T1000 (cell line): ENCODE measurements around the gene STRIP2.

ENCODE experiments used
- DNase-seq: peaks from one replicate; lab custom pipeline; 2025; ENCODE audit warnings: mixed read lengths; lab: John Stamatoyannopoulos, UW

The STRIP2 gene

GRCh38 chr7:129495987-129496386 lies 61.8 kb downstream of the STRIP2 start:
- no peak for DNase-seq

- DNase-seq, result no peak
Observed at GRCh38 chr7:129496653-129497052, 62.4 kb downstream of the STRIP2 start.

GRCh38 chr7:129497156-129497555 lies 62.9 kb downstream of the STRIP2 start:
- no peak for DNase-seq

- DNase-seq, result no peak
Observed at GRCh38 chr7:129498021-129498420, 63.8 kb downstream of the STRIP2 start.

GRCh38 chr7:129499999-129500398 lies 65.8 kb downstream of the STRIP2 start:
- no peak for DNase-seq

GRCh38 chr7:129501760-129502707 lies 67.8 kb downstream of the STRIP2 start, which contains the start of gene SMKR1:
Gene SMKR1 (plus strand): TSS chr7:129502531. CDS start chr7:129502825, 294 bp downstream.
- peak; percentile 55 for DNase-seq

- no peak for DNase-seq
Observed at GRCh38 chr7:129502708-129503685, 68.8 kb downstream of the STRIP2 start.

- DNase-seq, result no peak
Observed at GRCh38 chr7:129503725-129504124, 69.5 kb downstream of the STRIP2 start.

- no peak for DNase-seq
Observed at GRCh38 chr7:129512192-129512591, 78.0 kb downstream of the STRIP2 start.

GRCh38 chr7:129513546-129513945 lies 79.3 kb downstream of the STRIP2 start:
- DNase-seq, result no peak

- DNase-seq, result peak; percentile 9
Observed at GRCh38 chr7:129514683-129515082, 80.5 kb downstream of the STRIP2 start.

- DNase-seq, result no peak
Observed at GRCh38 chr7:129515381-129515780, 81.1 kb downstream of the STRIP2 start.

GRCh38 chr7:129517931-129518330 lies 83.7 kb downstream of the STRIP2 start:
- no peak for DNase-seq

GRCh38 chr7:129519464-129519863 lies 85.2 kb downstream of the STRIP2 start:
- no peak for DNase-seq

GRCh38 chr7:129522088-129522970 lies 88.1 kb downstream of the STRIP2 start:
- no peak for DNase-seq

- DNase-seq, result no peak
Observed at GRCh38 chr7:129522971-129523340, 88.7 kb downstream of the STRIP2 start.

- no peak for DNase-seq
Observed at GRCh38 chr7:129523924-129524323, 89.7 kb downstream of the STRIP2 start.

- DNase-seq, result peak; percentile 8
Observed at GRCh38 chr7:129524405-129524804, 90.2 kb downstream of the STRIP2 start.

GRCh38 chr7:129525225-129525862 lies 91.1 kb downstream of the STRIP2 start:
- DNase-seq, result no peak

- no peak for DNase-seq
Observed at GRCh38 chr7:129529643-129530042, 95.4 kb downstream of the STRIP2 start.
